Upper lobe of left lung (tissue), 4 donors: ENCODE data around the gene CLEC4C.
"Not testable (repeated sequence)": the region's sequence is repeated elsewhere in the genome, so short reads cannot be mapped to it uniquely, and the experiment has no call there.

ENCODE experiments used
- CTCF ChIP-seq, 6 experiments: fragments of 450-650 bp in 4 of 6; fragments of 200-600 bp in 2 of 6; sonication (generic) in 2 of 6; IDR thresholded peaks; one replicate each; pipeline ENCODE4 v1.5.1; 2016 to 2019; ENCODE audit warnings: antibody characterized with exemption in 6 of 6
- POLR2A ChIP-seq, 4 donors: fragments of 450-650 bp; IDR thresholded peaks; one replicate each; pipeline ENCODE4 v1.5.1; 2016 to 2017; ENCODE audit warnings: antibody characterized with exemption in 4 of 4, mild to moderate bottlenecking in 2 of 4

- not testable (repeated sequence) for TF ChIP-seq POLR2A, CTCF (IDR thresholded peaks at IDR 0.05)
These were observed 16.2 kb downstream of the CLEC4C start for GRCh38 chr12:7730984-7731383.
